Lung (tissue), 12 donors: ENCODE measurements around the gene ADM5. TPM values are rescaled to one million over a fixed set of nuclear protein-coding genes. Genes with fewer than 3 reads are reported as not detected.

Experiments
- ATAC-seq: fragments of 200-7000 bp; cut with Tn5 transposase; one replicate; pipeline ENCODE4 v1.9.1; 2020; ENCODE audit warnings: moderate number of reproducible peaks; ENCODE audit not compliant: insufficient read depth, low FRiP score
- DNase-seq, 3 donors: peaks; one replicate each; pipeline ENCODE4 v3.0.0-alpha.2; 2013 to 2017
- H3K27ac ChIP-seq, 2 donors: one replicate each; pipeline ENCODE4 v1.5.1; 2013; ENCODE audit warnings: mild to moderate bottlenecking in 2 of 2, moderate library complexity in 2 of 2, control low read depth in 1 of 2, inconsistent platforms in 1 of 2, low read depth in 1 of 2, low read length in 1 of 2
- H3K27me3 ChIP-seq, 3 donors: one replicate each; pipeline ENCODE4 v1.5.1; 2013; ENCODE audit warnings: low read length in 2 of 3; ENCODE audit not compliant: control insufficient read depth in 3 of 3, insufficient read depth in 3 of 3
- H3K36me3 ChIP-seq, 4 donors: one replicate each; pipeline ENCODE4 v1.5.1; 2013; ENCODE audit warnings: low read length in 4 of 4, mild to moderate bottlenecking in 1 of 4, moderate library complexity in 1 of 4; ENCODE audit not compliant: control insufficient read depth in 4 of 4, insufficient read depth in 4 of 4
- H3K4me1 ChIP-seq, 5 donors: one replicate each; pipeline ENCODE4 v1.5.1; 2013; ENCODE audit warnings: low read length in 5 of 5, mild to moderate bottlenecking in 2 of 5, moderate library complexity in 1 of 5; ENCODE audit not compliant: control insufficient read depth in 5 of 5, insufficient read depth in 5 of 5
- H3K4me3 ChIP-seq: one replicate; pipeline ENCODE4 v1.5.1; 2013; ENCODE audit warnings: mild to moderate bottlenecking, control low read depth, moderate library complexity
- H3K9ac ChIP-seq, 2 donors: one replicate each; pipeline ENCODE4 v1.5.1; 2013; ENCODE audit warnings: low read length in 2 of 2, control low read depth in 1 of 2; ENCODE audit not compliant: insufficient read depth in 1 of 2
- H3K9me3 ChIP-seq, 4 donors: one replicate each; pipeline ENCODE4 v1.5.1; 2013; ENCODE audit warnings: low read length in 3 of 4, mild to moderate bottlenecking in 1 of 4, moderate library complexity in 1 of 4; ENCODE audit not compliant: control insufficient read depth in 4 of 4, insufficient read depth in 3 of 4
- WGBS, 2 donors: extraction: QIAGEN DNeasy Blood & Tissue Kit; methylation state at CpG; one replicate each; pipeline ENCODE4 v1.1.7; 2013; 5-methylcytosine and 5-hydroxymethylcytosine counted together
- polyA plus RNA-seq, 2 donors: library from polyadenylated mRNA; stranded (reverse); fragments of 200-250 nt; gene quantifications; one replicate each; pipeline ENCODE4 v1.2.1, GENCODE V29; 2013
- total RNA-seq, 2 donors: library from RNA; depleted of rRNA in 1 of 2; stranded (reverse); fragments of >200 nt in 1 of 2; gene quantifications; one replicate each; pipeline ENCODE4 v1.2.1, GENCODE V29; 2014 to 2021
- TF ChIP-seq, protein P1 (sequence below): IDR thresholded peaks from 2 replicates; pipeline ENCODE4 v1.5.1; 2012; ENCODE audit warnings: mild to moderate bottlenecking; ENCODE audit errors: control extremely low read depth, extremely low read depth
- donor health status: control.
- donor health status: control.
- donor health status: Bipolar disorder and iron deficiency.
- donor health status: healthy.
- donor health status: DM: yes; HTN: yes; CAD: no.

Gene ADM5
- total and polyA plus RNA-seq, 4 donors = 0.60 to 4.2 (median 3.0) TPM

- ATAC-seq (no peak), DNase-seq (peak; percentile 91 to 94 (median 93))
- H3K27me3 ChIP-seq = no peaks in the 10 kb centered on the region
- peaks cover 9 to 31% (median 16%) of the 10 kb centered on the region in 5 donors for H3K4me1 ChIP-seq
- WGBS, 2 donors = 2 to 3% methylated on average over 21 of the region's 21 CpGs
- TF ChIP-seq, protein P1, sequence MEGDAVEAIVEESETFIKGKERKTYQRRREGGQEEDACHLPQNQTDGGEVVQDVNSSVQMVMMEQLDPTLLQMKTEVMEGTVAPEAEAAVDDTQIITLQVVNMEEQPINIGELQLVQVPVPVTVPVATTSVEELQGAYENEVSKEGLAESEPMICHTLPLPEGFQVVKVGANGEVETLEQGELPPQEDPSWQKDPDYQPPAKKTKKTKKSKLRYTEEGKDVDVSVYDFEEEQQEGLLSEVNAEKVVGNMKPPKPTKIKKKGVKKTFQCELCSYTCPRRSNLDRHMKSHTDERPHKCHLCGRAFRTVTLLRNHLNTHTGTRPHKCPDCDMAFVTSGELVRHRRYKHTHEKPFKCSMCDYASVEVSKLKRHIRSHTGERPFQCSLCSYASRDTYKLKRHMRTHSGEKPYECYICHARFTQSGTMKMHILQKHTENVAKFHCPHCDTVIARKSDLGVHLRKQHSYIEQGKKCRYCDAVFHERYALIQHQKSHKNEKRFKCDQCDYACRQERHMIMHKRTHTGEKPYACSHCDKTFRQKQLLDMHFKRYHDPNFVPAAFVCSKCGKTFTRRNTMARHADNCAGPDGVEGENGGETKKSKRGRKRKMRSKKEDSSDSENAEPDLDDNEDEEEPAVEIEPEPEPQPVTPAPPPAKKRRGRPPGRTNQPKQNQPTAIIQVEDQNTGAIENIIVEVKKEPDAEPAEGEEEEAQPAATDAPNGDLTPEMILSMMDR = peak; percentile 51
- peak overlapping the region; percentile 56 to 91 for H3K27ac ChIP-seq
- no peaks in the 10 kb centered on the region for H3K9me3 ChIP-seq
- H3K4me3 ChIP-seq = peak overlapping the region; percentile 83
- peak overlapping the region; percentile 44 to 84 for H3K9ac ChIP-seq
- H3K36me3 ChIP-seq = peaks cover 0 to 21% (median 13%) of the 10 kb centered on the region in 4 donors
Measured at GRCh38 chr19:49677901-49678674, 11.3 kb upstream of the ADM5 start.

- H3K4me1 ChIP-seq = peaks cover 9 to 31% (median 16%) of the 10 kb centered on the region in 5 donors
- peaks cover 0 to 24% (median 19%) of the 10 kb centered on the region in 4 donors for H3K36me3 ChIP-seq
- DNase-seq = peak; percentile 33 to 49 (median 37)
- no peak overlapping the region for H3K4me3 ChIP-seq
- no peaks in the 10 kb centered on the region for H3K27me3 ChIP-seq
- H3K27ac ChIP-seq = peak overlapping the region in 1 of 2 donors; percentile 1
- TF ChIP-seq, protein P1 = no peak
- no peaks in the 10 kb centered on the region for H3K9me3 ChIP-seq
- WGBS, 2 donors = 63 to 81% methylated on average over 12 of the region's 12 CpGs
- H3K9ac ChIP-seq = no peak overlapping the region
- ATAC-seq = no peak
Measured at GRCh38 chr19:49678985-49679770, 10.2 kb upstream of the ADM5 start.

- ATAC-seq (no peak), DNase-seq (peak in 1 of 3 donors; percentile 14)
- Histone ChIP-seq H3K4me1 (peaks cover 9 to 31% (median 16%) of the 10 kb centered on the region in 5 donors), H3K36me3 (peaks cover 0 to 28% (median 25%) of the 10 kb centered on the region in 4 donors), H3K9ac (peak overlapping the region in 1 of 2 donors; percentile 7), H3K27ac (no peak overlapping the region), H3K9me3 (no peaks in the 10 kb centered on the region), H3K27me3 (no peaks in the 10 kb centered on the region), H3K4me3 (no peak overlapping the region)
- TF ChIP-seq, protein P1 = no peak
- 65 to 71% methylated on average over 10 of the region's 10 CpGs for WGBS, 2 donors
Measured at GRCh38 chr19:49679771-49680413, 9.5 kb upstream of the ADM5 start.
